Stimulated activated CD4-positive, alpha-beta T cell treated with anti-CD3 and anti-CD28 coated beads, Interleukin-15, amount 100 ng/mL, for 24 hours (primary cell): ENCODE measurements around the gene MTHFD2.
"Not testable (repeated sequence)": the region's sequence is repeated elsewhere in the genome, so short reads cannot be mapped to it uniquely, and the experiment has no call there.

Experiments used
- DNase-seq: peaks from one replicate; pipeline ENCODE4 v3.0.0-alpha.2; 2020

MTHFD2 gene

DNA sequence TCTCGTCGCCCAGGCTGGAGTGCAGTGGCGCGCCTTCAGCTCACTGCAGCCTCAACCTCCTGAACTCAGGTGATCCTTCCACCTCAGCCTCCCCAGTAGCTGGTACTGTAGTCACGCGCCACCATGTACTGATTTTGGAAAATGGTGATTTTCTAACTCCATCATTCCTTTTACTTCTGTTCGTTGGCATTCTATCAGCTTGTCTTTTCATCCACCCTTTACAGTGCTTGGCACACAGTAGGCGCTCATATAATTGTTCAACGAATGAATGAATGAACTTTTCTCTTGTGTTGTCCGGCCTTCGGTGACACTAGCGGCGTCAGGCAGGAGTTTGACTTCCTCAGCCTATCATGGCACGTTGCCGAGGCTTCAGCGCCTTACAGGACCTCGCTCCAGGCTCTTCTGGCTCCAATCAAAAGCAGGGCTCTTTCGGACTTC is 373 bp upstream of the MTHFD2 start:
- no peak for DNase-seq

- peak; percentile 29 for DNase-seq
Observed at GRCh38 chr2:74199275-74199701, 873 bp downstream of the MTHFD2 start.

- peak; percentile 44 for DNase-seq
Observed at GRCh38 chr2:74199871-74200305, 1.5 kb downstream of the MTHFD2 start.

GRCh38 chr2:74201196-74201595 is 2.8 kb downstream of the MTHFD2 start:
- DNase-seq, result no peak

DNA sequence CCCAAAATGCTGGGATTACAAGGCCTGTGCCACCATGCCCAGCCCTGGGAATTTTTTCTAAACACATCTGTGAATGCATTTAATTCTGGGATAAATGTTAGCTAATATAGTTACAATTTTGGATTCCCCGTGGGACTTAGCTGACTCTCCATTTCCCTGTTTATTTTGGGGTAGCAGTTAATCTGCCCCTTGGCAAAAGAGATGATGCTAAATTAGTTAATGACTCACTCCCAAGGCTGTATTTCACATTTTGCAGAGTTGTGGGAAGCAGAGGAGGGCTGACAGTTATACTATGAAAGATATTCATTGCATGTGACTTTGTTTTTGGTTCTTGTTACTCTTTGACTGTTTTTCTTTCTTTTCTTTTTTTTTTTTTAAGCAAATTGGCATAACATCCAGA is 3.2 kb downstream of the MTHFD2 start:
- DNase-seq, result no peak

DNA sequence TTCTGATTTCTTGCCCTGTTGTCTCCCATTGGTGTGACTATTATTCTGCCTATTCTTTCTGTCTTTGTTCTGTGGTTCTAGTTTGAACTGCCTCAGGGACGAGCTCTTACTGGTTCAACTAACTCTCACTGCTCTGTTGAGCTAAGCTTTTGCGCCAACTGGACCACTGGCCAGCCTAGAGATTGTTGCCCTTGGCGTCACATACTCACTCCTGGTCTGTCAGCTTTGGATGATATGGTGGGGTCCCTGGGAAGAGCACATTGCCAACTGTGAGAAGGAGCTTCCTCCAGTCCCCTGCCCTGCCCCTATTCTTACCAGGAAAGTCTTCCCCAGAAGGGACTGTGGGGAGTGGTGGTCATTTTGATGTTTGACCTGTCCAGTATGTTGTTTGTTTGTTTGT is 6.0 kb downstream of the MTHFD2 start:
- no peak for DNase-seq

DNA sequence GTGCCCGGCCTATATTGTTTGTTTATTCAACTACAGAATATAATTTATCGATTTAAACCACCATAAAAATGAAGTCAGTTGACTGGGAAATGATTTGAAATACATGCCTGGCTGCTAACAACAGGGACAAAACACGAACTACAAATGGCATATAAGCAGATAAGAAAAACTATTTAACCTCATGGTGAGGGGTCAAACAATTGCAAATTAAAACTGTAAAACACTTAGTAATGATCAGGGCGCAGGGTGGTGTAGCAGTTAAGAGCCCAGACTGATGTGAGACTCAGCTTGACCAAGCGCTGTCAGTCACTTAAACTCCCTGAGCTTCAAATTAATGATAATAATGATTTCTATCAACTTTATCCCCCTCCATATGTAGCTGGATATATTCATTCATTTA is 6.7 kb downstream of the MTHFD2 start:
- no peak for DNase-seq

- DNase-seq, result peak; percentile 31
Observed at GRCh38 chr2:74205596-74205995, 7.2 kb downstream of the MTHFD2 start.

- peak; percentile 47 for DNase-seq
Observed at GRCh38 chr2:74206180-74206688, 7.8 kb downstream of the MTHFD2 start.

DNA sequence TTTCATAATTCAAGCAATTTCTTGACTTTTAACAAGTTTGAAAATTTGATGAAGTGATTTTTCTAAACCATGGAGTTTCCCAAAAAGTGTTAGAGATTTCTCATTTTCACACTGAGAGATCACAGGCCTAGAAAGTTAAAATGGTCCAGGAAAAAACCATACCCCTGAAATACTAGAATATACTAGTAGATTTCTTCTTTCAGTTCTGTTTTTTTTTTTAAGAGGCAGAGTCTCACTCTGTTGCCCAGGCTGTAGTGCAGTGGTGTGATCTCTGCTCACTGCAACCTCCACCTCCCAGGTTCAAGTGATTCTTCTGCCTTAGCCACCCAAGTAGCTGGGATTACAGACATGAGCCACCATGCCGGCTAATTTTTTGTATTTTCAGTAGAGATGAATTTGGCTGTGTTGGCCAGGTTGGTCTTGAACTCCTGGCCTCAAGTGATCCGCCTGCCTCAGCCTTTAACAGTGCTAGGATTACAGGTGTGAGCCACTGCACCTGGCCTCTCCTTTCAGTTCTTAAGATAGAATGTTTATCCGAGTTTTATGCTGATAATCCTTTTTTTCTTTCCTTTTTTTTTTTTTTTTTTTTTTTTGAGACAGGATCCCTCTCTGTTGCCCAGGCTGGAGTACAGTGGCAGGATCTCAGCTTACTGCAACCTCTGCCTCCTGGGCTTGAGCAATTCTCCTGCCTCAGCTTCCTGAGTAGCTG is 14.4 kb downstream of the MTHFD2 start:
- no peak for DNase-seq

DNA sequence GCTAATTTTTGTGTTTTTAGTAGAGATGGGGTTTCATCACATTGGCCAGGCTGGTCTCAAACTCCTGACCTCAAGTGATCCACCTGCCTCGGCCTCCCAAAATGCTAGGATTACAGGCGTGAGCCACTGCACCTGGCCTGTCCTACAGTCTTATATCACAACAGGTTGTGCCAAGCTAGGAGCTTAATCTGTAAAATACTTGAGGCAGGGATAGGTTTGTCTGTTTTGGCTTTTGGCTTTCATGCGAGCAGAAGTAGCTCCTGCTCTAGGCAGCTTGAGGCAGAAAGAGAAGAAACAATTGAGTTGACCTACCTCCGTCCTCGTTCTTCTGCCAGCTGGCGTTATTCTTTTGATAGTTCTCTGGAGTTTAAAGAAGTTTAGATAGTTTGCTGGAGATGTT is 17.4 kb downstream of the MTHFD2 start:
- not testable (repeated sequence) for DNase-seq

GRCh38 chr2:74216642-74217041 is 18.2 kb downstream of the MTHFD2 start:
- DNase-seq, result no peak

- no peak for DNase-seq
Observed at GRCh38 chr2:74219846-74220486, 21.6 kb downstream of the MTHFD2 start.

- no peak for DNase-seq
Observed at GRCh38 chr2:74221091-74221490, 22.7 kb downstream of the MTHFD2 start.

GRCh38 chr2:74221604-74222299 is 23.3 kb downstream of the MTHFD2 start:
- DNase-seq, result no peak

GRCh38 chr2:74222300-74222650 is 23.9 kb downstream of the MTHFD2 start:
- no peak for DNase-seq

GRCh38 chr2:74223941-74224770 is 25.7 kb downstream of the MTHFD2 start:
- no peak for DNase-seq

DNA sequence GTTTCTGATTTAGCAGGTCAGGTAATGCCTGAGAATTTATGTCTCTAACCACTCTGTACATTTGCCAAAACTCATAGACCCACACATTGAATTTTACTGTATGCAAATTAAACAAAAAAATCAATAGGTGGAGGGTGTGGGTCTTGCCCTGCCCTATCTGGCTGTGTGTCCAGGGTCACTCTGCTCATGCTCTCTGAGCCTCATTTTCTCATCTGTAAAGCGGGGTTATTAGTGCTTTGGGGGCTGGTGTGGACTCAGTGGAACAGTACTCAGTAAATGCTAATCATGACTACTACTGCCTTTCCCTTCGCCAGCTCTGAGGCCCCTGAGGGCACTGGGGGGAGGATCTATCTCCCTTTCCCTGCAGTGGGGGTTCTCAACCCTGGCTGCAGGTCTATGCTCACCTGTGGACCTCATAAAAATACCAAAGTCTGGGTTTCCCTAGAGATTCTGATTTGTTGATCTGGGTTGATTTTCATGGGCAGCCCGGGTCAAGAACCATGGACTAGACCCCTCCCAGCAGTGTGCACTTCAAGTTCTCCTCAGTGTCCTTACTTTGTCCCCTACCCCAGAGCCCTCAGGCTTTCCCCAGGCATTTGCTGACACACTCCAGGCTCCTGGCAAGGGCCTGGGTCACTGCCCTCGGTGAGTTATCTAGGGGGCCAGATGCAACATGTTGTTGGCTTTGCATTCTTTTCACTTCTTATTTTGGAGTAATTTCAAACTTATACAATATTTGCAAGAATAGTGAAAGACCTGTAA is 27.5 kb downstream of the MTHFD2 start:
- DNase-seq, result no peak

GRCh38 chr2:74226648-74227213 is 28.3 kb downstream of the MTHFD2 start:
- no peak for DNase-seq

- DNase-seq, result no peak
Observed at GRCh38 chr2:74227646-74228045, 29.2 kb downstream of the MTHFD2 start.

GRCh38 chr2:74228772-74229171 is 30.4 kb downstream of the MTHFD2 start:
- DNase-seq, result no peak

DNA sequence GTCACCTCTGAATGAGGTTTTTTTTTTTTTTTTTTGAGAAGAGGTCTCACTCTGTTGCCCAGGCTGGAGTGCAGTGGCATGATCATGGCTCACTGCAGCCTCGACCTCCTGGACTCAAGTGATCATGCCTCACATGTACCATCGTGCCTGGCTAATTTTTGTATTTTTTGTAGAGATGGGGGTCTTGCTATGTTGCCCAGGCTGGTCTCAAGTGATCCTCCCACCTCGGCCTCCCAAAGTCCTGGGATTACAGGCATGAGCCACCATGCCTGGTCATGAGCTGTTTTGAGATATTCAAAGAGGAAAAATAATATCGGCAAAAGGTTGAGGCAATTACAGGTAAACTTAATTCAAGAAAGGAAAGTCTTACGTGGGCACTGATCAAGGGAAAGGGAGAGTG is 31.4 kb downstream of the MTHFD2 start:
- not testable (repeated sequence) for DNase-seq
